Colonic mucosa (tissue), 4 donors: ENCODE results near the gene DHCR7. TPM values are rescaled to one million over a fixed set of nuclear protein-coding genes. Genes with fewer than 3 reads are reported as not detected.

Source experiments
- DNase-seq: peaks from one replicate; pipeline ENCODE4 v3.0.0-alpha.2; 2020
- H3K27ac ChIP-seq: fragments of 200-600 bp; one replicate; pipeline ENCODE4 v1.8.0; 2021
- H3K27me3 ChIP-seq: fragments of 200-600 bp; one replicate; pipeline ENCODE4 v1.8.0; 2021
- H3K36me3 ChIP-seq: fragments of 200-600 bp; one replicate; pipeline ENCODE4 v1.8.0; 2021
- H3K4me1 ChIP-seq: fragments of 200-600 bp; one replicate; pipeline ENCODE4 v1.8.0; 2021; ENCODE audit warnings: mild to moderate bottlenecking
- H3K4me3 ChIP-seq: fragments of 200-600 bp; one replicate; pipeline ENCODE4 v1.8.0; 2021
- H3K9ac ChIP-seq, 2 donors: one replicate each; pipeline ENCODE4 v1.7.0; 2013; ENCODE audit warnings: control low read depth in 2 of 2, low read depth in 2 of 2, low read length in 2 of 2
- H3K9me3 ChIP-seq: fragments of 200-600 bp; one replicate; pipeline ENCODE4 v1.8.0; 2021
- CTCF ChIP-seq: fragments of 200-600 bp; IDR thresholded peaks from one replicate; pipeline ENCODE4 v1.8.0; 2022; ENCODE audit warnings: antibody characterized with exemption, mild to moderate bottlenecking
- intact Hi-C: fragments of 100-400 bp; cut with DNase I; formaldehyde crosslinking; loops from one replicate; pipeline ENCODE4 v1.14.1; 2022
- total RNA-seq, 2 donors: library from RNA; stranded (reverse); fragmentation: NEBNext Ultra II Directional in 1 of 2; extraction: Animal tissue kit (Norgen Biotek cat#: 25700) in 1 of 2; gene quantifications; one replicate each; pipeline ENCODE4 v1.2.1, GENCODE V29; 2021
- donor health status: healthy.
- donor health status: DM: no; HTN: no; CAD: no.
- donor health status: DM: no; HTN: no; CAD: no.

DHCR7 gene
- total RNA-seq, 2 donors from 2014 or later = 75.3 to 163 TPM

- intact Hi-C loops = no loop called here
- H3K36me3 ChIP-seq = peaks cover 22% of the 10 kb centered on the region
- no peak for TF ChIP-seq CTCF
- H3K4me3 ChIP-seq = no peak overlapping the region
- no peaks in the 10 kb centered on the region for H3K4me1 ChIP-seq
- no peak for DNase-seq
- no peak overlapping the region for H3K27ac ChIP-seq
- H3K9me3 ChIP-seq = no peaks in the 10 kb centered on the region
- H3K9ac ChIP-seq = no peak overlapping the region
- H3K27me3 ChIP-seq = no peaks in the 10 kb centered on the region
Observed at GRCh38 chr11:71476926-71477640, 28.9 kb upstream of the DHCR7 start.

GRCh38 chr11:71476031-71476430 is 27.8 kb upstream of the DHCR7 start:
- intact Hi-C loops = no loop called here
- no peak for DNase-seq
- Histone ChIP-seq H3K9ac (no peak overlapping the region), H3K27ac (no peak overlapping the region), H3K4me3 (no peak overlapping the region), H3K4me1 (no peaks in the 10 kb centered on the region), H3K36me3 (peaks cover 22% of the 10 kb centered on the region), H3K27me3 (no peaks in the 10 kb centered on the region), H3K9me3 (no peaks in the 10 kb centered on the region)
- TF ChIP-seq CTCF = no peak

- H3K27ac ChIP-seq = no peak overlapping the region
- intact Hi-C loops = no loop called here
- no peaks in the 10 kb centered on the region for H3K27me3 ChIP-seq
- H3K4me1 ChIP-seq = no peaks in the 10 kb centered on the region
- H3K9ac ChIP-seq = no peak overlapping the region
- no peak for DNase-seq
- TF ChIP-seq CTCF = no peak
- H3K36me3 ChIP-seq = peaks cover 22% of the 10 kb centered on the region
- no peaks in the 10 kb centered on the region for H3K9me3 ChIP-seq
- H3K4me3 ChIP-seq = no peak overlapping the region
Observed at GRCh38 chr11:71474771-71475483, 26.7 kb upstream of the DHCR7 start.

- intact Hi-C loops = no loop called here
- no peaks in the 10 kb centered on the region for H3K9me3 ChIP-seq
- no peak overlapping the region for H3K4me3 ChIP-seq
- H3K9ac ChIP-seq = no peak overlapping the region
- TF ChIP-seq CTCF = no peak
- no peaks in the 10 kb centered on the region for H3K4me1 ChIP-seq
- peaks cover 22% of the 10 kb centered on the region for H3K36me3 ChIP-seq
- no peak for DNase-seq
- no peak overlapping the region for H3K27ac ChIP-seq
- H3K27me3 ChIP-seq = no peaks in the 10 kb centered on the region
Observed at GRCh38 chr11:71474141-71474770, 26.1 kb upstream of the DHCR7 start.

- Histone ChIP-seq H3K9me3 (no peaks in the 10 kb centered on the region), H3K9ac (no peak overlapping the region), H3K27me3 (no peaks in the 10 kb centered on the region), H3K27ac (no peak overlapping the region), H3K4me3 (no peak overlapping the region), H3K4me1 (no peaks in the 10 kb centered on the region), H3K36me3 (peaks cover 22% of the 10 kb centered on the region)
- intact Hi-C loops = no loop called here
- no peak for DNase-seq
- TF ChIP-seq CTCF = no peak
Observed at GRCh38 chr11:71473793-71474080, 25.5 kb upstream of the DHCR7 start.
